C4-2B (cell line): ENCODE results near the gene AHRR.
A peak's percentile ranks its signal among the peaks of the same experiment; 100 is the strongest.

Experiments
- H3K27ac ChIP-seq: fragments of 450-650 bp; 2 replicates; pipeline ENCODE4 v1.5.1; 2017
- CTCF ChIP-seq: fragments of 450-650 bp; conservative IDR thresholded peaks from 2 replicates; pipeline ENCODE4 v1.5.1; 2017; ENCODE audit warnings: mild to moderate bottlenecking
- ZFX ChIP-seq: fragments of 450-650 bp; IDR thresholded peaks from 2 replicates; pipeline ENCODE4 v1.6.1; 2017

The AHRR gene

GRCh38 chr5:441996-442334 is 120.5 kb downstream of the AHRR start:
- TF ChIP-seq CTCF (no peak), ZFX (no peak)
- H3K27ac ChIP-seq = peak overlapping the region; percentile 76

GRCh38 chr5:442335-443238 is 121.1 kb downstream of the AHRR start, which contains the start of gene EXOC3:
TSS of gene EXOC3 (plus strand) at chr5:443176. CDS start at chr5:446206, 3,030 bp downstream.
- TF ChIP-seq CTCF (no peak), ZFX (0 out of 2 replicates have a peak, but pooled peaks have one; percentile 13)
- H3K27ac ChIP-seq = peak within 1 kb of the TSS; percentile 76

- H3K27ac ChIP-seq = peak overlapping the region; percentile 76
- TF ChIP-seq CTCF (no peak), ZFX (no peak)
Measured at GRCh38 chr5:443239-444151, 122.0 kb downstream of the AHRR start.

GRCh38 chr5:444226-444625 is 122.7 kb downstream of the AHRR start:
- no peak for TF ChIP-seq ZFX
- no peak for TF ChIP-seq CTCF
- H3K27ac ChIP-seq = no peak overlapping the region; the same call in 1 of the 2 replicates

- no peak overlapping the region for H3K27ac ChIP-seq
- TF ChIP-seq ZFX = no peak
- TF ChIP-seq CTCF = no peak
Measured at GRCh38 chr5:445591-445990, 124.1 kb downstream of the AHRR start.

GRCh38 chr5:446066-446882 is 124.8 kb downstream of the AHRR start:
- H3K27ac ChIP-seq = no peak overlapping the region
- TF ChIP-seq CTCF (no peak), ZFX (no peak)
